Effector memory CD4-positive, alpha-beta T cell (primary cell): Measurements from ENCODE around the gene POLR2J.

ENCODE experiments used
- DNase-seq, 3 donors: peaks; one replicate each; pipeline ENCODE4 v3.0.0-alpha.2; 2020
- H3K27ac ChIP-seq: 2 replicates; pipeline ENCODE4 v1.7.0; 2013; ENCODE audit warnings: mild to moderate bottlenecking, low read length, moderate library complexity; ENCODE audit not compliant: insufficient read depth, poor library complexity, severe bottlenecking
- H3K27me3 ChIP-seq: replicated peaks from 2 replicates; pipeline ENCODE4 v1.7.0; 2013; ENCODE audit warnings: mild to moderate bottlenecking, low read length; ENCODE audit not compliant: insufficient read depth, control insufficient read depth, poor library complexity, severe bottlenecking
- H3K36me3 ChIP-seq: 2 replicates; pipeline ENCODE4 v1.7.0; 2013; ENCODE audit warnings: mild to moderate bottlenecking, low read length, moderate library complexity; ENCODE audit not compliant: control insufficient read depth, insufficient read depth
- H3K4me1 ChIP-seq: 2 replicates; pipeline ENCODE4 v1.7.0; 2013; ENCODE audit warnings: low read length, mild to moderate bottlenecking; ENCODE audit not compliant: control insufficient read depth, insufficient read depth, poor library complexity, severe bottlenecking
- H3K4me3 ChIP-seq: 2 replicates; pipeline ENCODE4 v1.7.0; 2013; ENCODE audit warnings: low read length, low read depth, mild to moderate bottlenecking; ENCODE audit not compliant: insufficient read depth, poor library complexity, severe bottlenecking
- H3K9me3 ChIP-seq: 2 replicates; pipeline ENCODE4 v1.7.0; 2013; ENCODE audit warnings: mild to moderate bottlenecking, low read length, moderate library complexity; ENCODE audit not compliant: control insufficient read depth

Gene POLR2J

GRCh38 chr7:102439963-102440795 lies 38.5 kb downstream of the POLR2J start:
- H3K27me3 ChIP-seq: no peaks in the 10 kb centered on the region
- H3K27ac ChIP-seq: no peak overlapping the region
- no peaks in the 10 kb centered on the region for H3K4me1 ChIP-seq
- no peaks in the 10 kb centered on the region for H3K9me3 ChIP-seq
- H3K36me3 ChIP-seq: peaks cover 22% of the 10 kb centered on the region
- H3K4me3 ChIP-seq: no peak overlapping the region
- DNase-seq: no peak

- H3K9me3 ChIP-seq: no peaks in the 10 kb centered on the region
- peaks cover 15% of the 10 kb centered on the region for H3K36me3 ChIP-seq
- no peak overlapping the region for H3K4me3 ChIP-seq
- H3K4me1 ChIP-seq: peaks cover 32% of the 10 kb centered on the region
- no peak for DNase-seq
- no peaks in the 10 kb centered on the region for H3K27me3 ChIP-seq
- H3K27ac ChIP-seq: no peak overlapping the region
Observed at GRCh38 chr7:102436118-102436517, 42.6 kb downstream of the POLR2J start.

GRCh38 chr7:102434039-102434486 lies 44.7 kb downstream of the POLR2J start:
- peak overlapping the region; percentile 88 for H3K4me3 ChIP-seq

GRCh38 chr7:102433219-102434038 lies 45.3 kb downstream of the POLR2J start, which contains the start of gene ORAI2:
Gene ORAI2 (plus strand): TSS chr7:102433575. CDS start chr7:102438957, 5,382 bp downstream.
- Histone ChIP-seq H3K27me3 (no peaks in the 10 kb centered on the region), H3K9me3 (no peaks in the 10 kb centered on the region), H3K27ac (peak within 1 kb of the TSS; percentile 95), H3K4me1 (peaks cover 53% of the 10 kb centered on the region), H3K36me3 (peaks cover 4% of the 10 kb centered on the region), H3K4me3 (peak within 1 kb of the TSS; percentile 88)
- peak; percentile 79 to 85 (median 83) for DNase-seq

More at GRCh38 chr7:102434039-102434486, 44.7 kb downstream of the POLR2J start:
- peak in 1 of 3 donors; percentile 25 for DNase-seq
- peaks cover 7% of the 10 kb centered on the region for H3K36me3 ChIP-seq
- H3K9me3 ChIP-seq: no peaks in the 10 kb centered on the region
- H3K27me3 ChIP-seq: no peaks in the 10 kb centered on the region
- peak overlapping the region; percentile 95 for H3K27ac ChIP-seq
- peaks cover 48% of the 10 kb centered on the region for H3K4me1 ChIP-seq

GRCh38 chr7:102432442-102433218 lies 46.1 kb downstream of the POLR2J start:
- Histone ChIP-seq H3K36me3 (peaks cover 1% of the 10 kb centered on the region), H3K4me3 (peak overlapping the region; percentile 48), H3K9me3 (no peaks in the 10 kb centered on the region), H3K27me3 (no peaks in the 10 kb centered on the region), H3K4me1 (peaks cover 58% of the 10 kb centered on the region), H3K27ac (peak overlapping the region; percentile 95)
- DNase-seq: no peak

GRCh38 chr7:102431617-102432298 lies 47.0 kb downstream of the POLR2J start:
- Histone ChIP-seq H3K4me1 (peaks cover 67% of the 10 kb centered on the region), H3K9me3 (no peaks in the 10 kb centered on the region), H3K27ac (peak overlapping the region; percentile 95), H3K4me3 (peak overlapping the region; percentile 6), H3K27me3 (no peaks in the 10 kb centered on the region), H3K36me3 (no peaks in the 10 kb centered on the region)
- peak; percentile 69 to 77 (median 69) for DNase-seq

GRCh38 chr7:102429141-102429899 lies 49.4 kb downstream of the POLR2J start:
- Histone ChIP-seq H3K36me3 (no peaks in the 10 kb centered on the region), H3K4me1 (peaks cover 81% of the 10 kb centered on the region), H3K27me3 (no peaks in the 10 kb centered on the region), H3K9me3 (no peaks in the 10 kb centered on the region), H3K27ac (peak overlapping the region; percentile 37), H3K4me3 (no peak overlapping the region)
- no peak for DNase-seq

- DNase-seq: no peak
- Histone ChIP-seq H3K36me3 (no peaks in the 10 kb centered on the region), H3K9me3 (no peaks in the 10 kb centered on the region), H3K27ac (peak overlapping the region; percentile 98), H3K4me1 (peaks cover 62% of the 10 kb centered on the region), H3K27me3 (no peaks in the 10 kb centered on the region), H3K4me3 (peak overlapping the region; percentile 41)
Observed at GRCh38 chr7:102427019-102427405, 51.7 kb downstream of the POLR2J start.
